PC-9 (cell line): ENCODE data around the gene PVALEF. TPM values are rescaled to one million over a fixed set of nuclear protein-coding genes. Genes with fewer than 3 reads are reported as not detected.

Source experiments
- Bru-seq: library from RNA; stranded (reverse); fragments of 400-500 nt; gene quantifications from one replicate; lab custom pipeline; 2021; lab: Mats Ljungman, UMichigan
- BruChase-seq, 2 experiments: library from RNA; stranded (reverse); fragments of 400-500 nt; gene quantifications; one replicate each; lab custom pipeline; 2021; lab: Mats Ljungman, UMichigan
- BruUV-seq: library from RNA; stranded (reverse); fragments of 400-500 nt; replicated peaks from 2 replicates; lab custom pipeline; 2021; lab: Mats Ljungman, UMichigan
- CTCF ChIA-PET: fragments of 300-600 bp; sonication (Branson Sonifier 250); formaldehyde crosslinking; loops from one replicate; lab custom pipeline; 2022; ENCODE audit warnings: antibody characterized with exemption; lab: Charles Lee
- POLR2A ChIA-PET: fragments of 300-600 bp; sonication (Branson Sonifier 250); formaldehyde crosslinking; loops from one replicate; lab custom pipeline; 2022; ENCODE audit warnings: antibody characterized with exemption; ENCODE audit not compliant: unreplicated experiment; lab: Charles Lee
- DNase-seq, 2 experiments: peaks; one replicate each; pipeline versions ENCODE4 v3.0.0 to v3.0.0-alpha.2; 2015 to 2022; ENCODE audit warnings: mixed read lengths in 1 of 2
- H2AFZ ChIP-seq: fragments of 200-600 bp; sonication (generic); 2 replicates; pipeline ENCODE4 v1.8.1; 2017; ENCODE audit warnings: antibody characterized with exemption
- H3F3A ChIP-seq: fragments of 200-600 bp; sonication (generic); 2 replicates; pipeline ENCODE4 v1.8.1; 2017; ENCODE audit warnings: antibody characterized with exemption, mild to moderate bottlenecking, low read depth; ENCODE audit not compliant: insufficient read depth
- H3K27ac ChIP-seq: fragments of 200-600 bp; sonication (generic); 2 replicates; pipeline ENCODE4 v1.6.1; 2016; ENCODE audit warnings: mixed run types
- H3K27me3 ChIP-seq: fragments of 200-600 bp; sonication (generic); 2 replicates; pipeline ENCODE4 v1.6.1; 2016; ENCODE audit warnings: low read depth, mixed run types; ENCODE audit not compliant: insufficient read depth
- H3K36me3 ChIP-seq: fragments of 200-600 bp; sonication (generic); 2 replicates; pipeline ENCODE4 v1.6.1; 2016; ENCODE audit warnings: low read depth, mixed run types
- H3K4me1 ChIP-seq: fragments of 200-600 bp; sonication (generic); replicated peaks from 2 replicates; pipeline ENCODE4 v1.6.1; 2016; ENCODE audit warnings: mixed run types; ENCODE audit not compliant: insufficient read depth
- H3K4me2 ChIP-seq: fragments of 200-600 bp; sonication (generic); 2 replicates; pipeline ENCODE4 v1.6.1; 2017; ENCODE audit warnings: mixed run types
- H3K4me3 ChIP-seq: fragments of 200-600 bp; sonication (generic); 2 replicates; pipeline ENCODE4 v1.6.1; 2016; ENCODE audit warnings: mixed run types
- H3K79me2 ChIP-seq: fragments of 200-600 bp; sonication (generic); 2 replicates; pipeline ENCODE4 v1.6.1; 2017; ENCODE audit warnings: low read depth, mixed run types
- H3K9me2 ChIP-seq: fragments of 200-600 bp; sonication (generic); 2 replicates; pipeline ENCODE4 v1.8.1; 2017; ENCODE audit warnings: mild to moderate bottlenecking; ENCODE audit not compliant: insufficient read depth
- H3K9me3 ChIP-seq: fragments of 200-600 bp; sonication (generic); 2 replicates; pipeline ENCODE4 v1.8.1; 2016; ENCODE audit warnings: low read depth; ENCODE audit not compliant: insufficient read depth
- H4K20me1 ChIP-seq: fragments of 200-600 bp; sonication (generic); 2 replicates; pipeline ENCODE4 v1.8.1; 2017; ENCODE audit not compliant: insufficient read depth
- CTCF ChIP-seq: fragments of 200-600 bp; sonication (generic); conservative IDR thresholded peaks from 2 replicates; pipeline ENCODE4 v1.6.1; 2017; ENCODE audit warnings: mixed run types, antibody characterized with exemption, mild to moderate bottlenecking, moderate library complexity
- EZH2 ChIP-seq: fragments of 200-600 bp; sonication (generic); IDR thresholded peaks from 2 replicates; pipeline ENCODE4 v1.8.0; 2017; ENCODE audit warnings: antibody characterized with exemption, low read depth
- intact Hi-C: fragments of 100-400 bp; cut with micrococcal nuclease; formaldehyde crosslinking; loops from one replicate; pipeline ENCODE4 v1.10.0; 2022; ENCODE audit not compliant: unreplicated experiment
- long read RNA-seq: library from polyadenylated mRNA; stranded (forward); transcript quantifications from one replicate; pipeline ENCODE4 v2.0.0, GENCODE V29; 2022
- total RNA-seq: library from RNA; stranded (reverse); gene quantifications from 2 replicates; pipeline ENCODE4 v1.2.3, GENCODE V29; 2021

Gene PVALEF
- total RNA-seq (not detected in 2 replicates), Bru-seq, nascent RNA (not detected), BruChase-seq, experiment 1, labeled RNA remaining after a 2-hour chase (not detected), BruChase-seq, experiment 2, labeled RNA remaining after a 6-hour chase (not detected)
- long read RNA-seq, partial matches to known transcripts = 0 of 1 reads
- long read RNA-seq, other reads (novel, unspliced or antisense) = 1 of 1 reads

GRCh38 chr17:81165246-81166032 is at the start of gene PVALEF:
TSS of gene PVALEF (plus strand) at chr17:81165507. CDS start at chr17:81181227, 15,720 bp downstream.
- POLR2A ChIA-PET = no interaction called here
- Histone ChIP-seq H3K79me2 (no peaks in the 10 kb centered on the region), H3K9me2 (no peaks in the 10 kb centered on the region), H3K4me1 (no peaks in the 10 kb centered on the region), H4K20me1 (no peaks in the 10 kb centered on the region), H3K4me2 (no peak within 1 kb of the TSS), H2AFZ (no peak within 1 kb of the TSS), H3K4me3 (no peak within 1 kb of the TSS), H3K27ac (no peak within 1 kb of the TSS), H3K9me3 (no peaks in the 10 kb centered on the region), H3F3A (peaks cover 7% of the 10 kb centered on the region; the same call in 1 of the 2 replicates), H3K27me3 (peaks cover 21% of the 10 kb centered on the region), H3K36me3 (no peaks in the 10 kb centered on the region)
- no peak for TF ChIP-seq EZH2
- no peak for TF ChIP-seq CTCF
- DNase-seq = no peak
- intact Hi-C loops = no loop called here
- no TSS peak for BruUV-seq
- CTCF ChIA-PET = interaction anchor here (0.5 to 0.6 kb wide), 3 partner anchors 10 to 611 kb away, joined by 3 to 7 read pairs (median 4); no protein-coding TSS in a partner anchor

GRCh38 chr17:81115749-81116464 is 49.4 kb upstream of the PVALEF start:
- Histone ChIP-seq H3F3A (no peaks in the 10 kb centered on the region), H3K4me1 (no peaks in the 10 kb centered on the region), H3K9me2 (no peaks in the 10 kb centered on the region), H4K20me1 (no peaks in the 10 kb centered on the region), H3K36me3 (no peaks in the 10 kb centered on the region), H3K4me3 (no peak overlapping the region), H3K79me2 (no peaks in the 10 kb centered on the region), H3K27me3 (no peaks in the 10 kb centered on the region), H3K27ac (no peak overlapping the region), H2AFZ (no peak overlapping the region), H3K4me2 (no peak overlapping the region), H3K9me3 (no peaks in the 10 kb centered on the region)
- POLR2A ChIA-PET = interaction anchor here (0.7 kb wide), 1 partner anchor 9 kb away, joined by 3 read pairs; no protein-coding TSS in a partner anchor
- no peak for TF ChIP-seq EZH2
- TF ChIP-seq CTCF = no peak
- CTCF ChIA-PET = no interaction called here
- no peak for DNase-seq
- BruUV-seq = no TSS peak
- intact Hi-C loops = no loop called here

- intact Hi-C loops = no loop called here
- no TSS peak for BruUV-seq
- Histone ChIP-seq H2AFZ (no peak overlapping the region), H3K27me3 (no peaks in the 10 kb centered on the region), H3K4me3 (no peak overlapping the region), H3K9me3 (no peaks in the 10 kb centered on the region), H4K20me1 (no peaks in the 10 kb centered on the region), H3F3A (no peaks in the 10 kb centered on the region), H3K36me3 (no peaks in the 10 kb centered on the region), H3K27ac (no peak overlapping the region), H3K4me2 (no peak overlapping the region), H3K4me1 (no peaks in the 10 kb centered on the region), H3K9me2 (no peaks in the 10 kb centered on the region), H3K79me2 (no peaks in the 10 kb centered on the region)
- no peak for DNase-seq
- ChIA-PET CTCF (no interaction called here), POLR2A (no interaction called here)
- TF ChIP-seq EZH2 (no peak), CTCF (no peak)
These were observed 48.6 kb upstream of the PVALEF start for GRCh38 chr17:81116704-81117103.
